HG03139 (cell line): ENCODE data around the gene ELANE.
"Not testable (repeated sequence)": the region's sequence is repeated elsewhere in the genome, so short reads cannot be mapped to it uniquely, and the experiment has no call there.

ENCODE experiments used
- ATAC-seq: cut with Tn5 transposase; IDR thresholded peaks from one replicate; pipeline ENCODE4 v1.9.1; 2021; ENCODE audit not compliant: unreplicated experiment

The ELANE gene

DNA sequence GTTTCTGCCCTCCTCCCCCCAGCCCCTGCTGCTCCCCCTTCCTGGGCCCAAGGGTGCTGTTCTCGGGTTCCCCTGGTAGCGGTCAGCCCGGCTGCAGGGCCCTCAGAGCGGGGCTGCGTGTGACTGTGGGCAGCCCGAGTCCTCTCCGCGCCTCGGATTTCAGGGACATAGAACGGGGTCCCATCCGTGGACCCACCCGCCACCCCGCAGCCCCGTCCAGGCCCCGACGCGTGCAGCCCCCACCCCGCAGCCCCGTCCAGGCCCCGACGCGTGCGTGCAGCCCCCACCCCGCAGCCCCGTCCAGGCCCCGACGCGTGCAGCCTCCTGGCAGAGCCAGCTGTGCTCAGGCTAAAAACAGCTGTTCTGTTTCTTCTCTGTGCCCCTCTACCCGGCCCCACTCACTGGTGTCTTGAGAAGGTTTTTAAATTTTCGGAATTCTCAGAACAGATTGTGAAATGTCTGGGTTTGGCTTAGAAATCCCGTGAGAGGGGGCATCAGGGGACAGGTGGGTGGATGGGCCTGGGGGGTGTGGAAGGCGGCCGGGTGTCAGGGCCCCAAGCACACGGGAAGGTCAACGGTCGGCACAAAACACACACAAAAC is 16.8 kb upstream of the ELANE start:
- ATAC-seq, result no peak

DNA sequence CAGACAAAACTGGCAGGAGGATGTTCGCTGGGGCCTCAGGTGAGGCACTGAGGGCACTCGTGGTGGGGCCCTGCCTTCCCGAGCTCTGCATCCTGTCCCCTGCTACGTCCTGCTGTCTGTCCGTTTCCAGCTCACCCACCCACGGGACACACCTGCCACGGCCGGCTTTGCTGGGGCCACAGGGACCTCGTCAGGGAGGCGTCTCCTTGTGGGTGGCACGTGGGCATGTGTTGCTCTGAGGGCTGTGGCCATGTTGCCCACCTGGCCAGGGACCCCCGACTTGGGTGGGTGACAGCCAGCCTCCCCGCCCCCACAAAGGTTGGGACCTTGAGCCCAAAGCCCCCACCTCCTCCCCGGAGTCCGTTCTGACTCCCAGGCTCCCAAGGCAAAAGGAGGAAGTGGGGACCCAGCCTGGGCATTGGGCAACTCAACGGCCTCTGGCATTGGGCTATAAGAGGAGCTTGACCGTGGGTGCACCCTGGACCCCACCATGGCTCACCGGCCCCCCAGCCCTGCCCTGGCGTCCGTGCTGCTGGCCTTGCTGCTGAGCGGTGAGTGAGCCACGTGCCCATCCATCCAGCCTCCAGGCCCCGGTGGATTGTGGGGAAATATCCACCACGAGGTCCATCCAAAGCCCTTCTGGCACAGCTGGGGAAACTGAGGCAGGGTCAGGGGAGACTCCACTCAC is 11.4 kb upstream of the ELANE start, which contains the start of gene PRTN3:
Gene PRTN3, plus strand, starts transcription at position 481 of the 688 bp plus-strand sequence. Its CDS starts 10 bp downstream, at position 491.
- no peak for ATAC-seq

DNA sequence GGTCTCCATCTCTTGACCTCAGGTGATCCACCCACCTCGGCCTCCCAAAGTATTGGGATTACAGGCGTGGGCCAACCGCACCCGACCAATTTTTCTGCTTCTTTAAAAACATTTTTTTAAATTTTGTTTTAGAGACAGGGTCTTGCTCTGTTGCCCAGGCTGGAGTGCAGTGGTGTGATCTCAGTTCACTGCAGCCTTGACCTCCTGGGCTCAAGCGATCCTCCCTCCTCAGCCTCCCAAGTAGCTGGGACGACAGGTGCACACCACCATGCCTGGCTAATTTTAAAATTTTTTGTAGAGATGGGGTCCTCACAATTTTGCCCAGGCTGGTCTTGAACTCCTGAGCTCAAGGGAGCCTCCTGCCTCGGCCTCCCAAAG is 9.3 kb upstream of the ELANE start:
- not testable (repeated sequence) for ATAC-seq

DNA sequence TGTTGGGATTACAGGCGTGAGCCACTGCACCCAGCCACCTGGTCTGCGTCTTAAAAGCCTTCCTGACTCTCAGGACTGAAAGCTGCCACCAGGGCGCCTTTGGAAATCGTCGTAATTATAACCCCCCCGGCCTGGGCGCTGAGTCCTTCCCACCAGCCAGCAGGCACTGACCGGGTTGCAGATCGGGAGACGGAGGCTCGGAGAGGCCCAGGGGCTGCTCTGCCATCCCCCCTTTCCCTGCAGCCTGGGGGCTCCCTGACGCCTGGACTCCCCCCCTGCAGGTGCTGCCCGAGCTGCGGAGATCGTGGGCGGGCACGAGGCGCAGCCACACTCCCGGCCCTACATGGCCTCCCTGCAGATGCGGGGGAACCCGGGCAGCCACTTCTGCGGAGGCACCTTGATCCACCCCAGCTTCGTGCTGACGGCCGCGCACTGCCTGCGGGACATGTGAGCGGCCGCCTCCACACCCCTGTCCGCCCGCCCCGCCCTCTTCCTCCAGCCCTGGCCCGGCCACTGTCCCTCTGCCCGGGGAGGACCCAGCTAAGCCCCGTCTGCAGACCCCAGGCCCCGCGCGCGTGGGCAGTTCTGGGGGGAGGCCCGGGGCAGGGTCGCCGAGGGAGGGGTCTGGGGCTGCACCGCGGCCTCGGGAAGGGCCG is 8.8 kb upstream of the ELANE start:
- ATAC-seq, result no peak

DNA sequence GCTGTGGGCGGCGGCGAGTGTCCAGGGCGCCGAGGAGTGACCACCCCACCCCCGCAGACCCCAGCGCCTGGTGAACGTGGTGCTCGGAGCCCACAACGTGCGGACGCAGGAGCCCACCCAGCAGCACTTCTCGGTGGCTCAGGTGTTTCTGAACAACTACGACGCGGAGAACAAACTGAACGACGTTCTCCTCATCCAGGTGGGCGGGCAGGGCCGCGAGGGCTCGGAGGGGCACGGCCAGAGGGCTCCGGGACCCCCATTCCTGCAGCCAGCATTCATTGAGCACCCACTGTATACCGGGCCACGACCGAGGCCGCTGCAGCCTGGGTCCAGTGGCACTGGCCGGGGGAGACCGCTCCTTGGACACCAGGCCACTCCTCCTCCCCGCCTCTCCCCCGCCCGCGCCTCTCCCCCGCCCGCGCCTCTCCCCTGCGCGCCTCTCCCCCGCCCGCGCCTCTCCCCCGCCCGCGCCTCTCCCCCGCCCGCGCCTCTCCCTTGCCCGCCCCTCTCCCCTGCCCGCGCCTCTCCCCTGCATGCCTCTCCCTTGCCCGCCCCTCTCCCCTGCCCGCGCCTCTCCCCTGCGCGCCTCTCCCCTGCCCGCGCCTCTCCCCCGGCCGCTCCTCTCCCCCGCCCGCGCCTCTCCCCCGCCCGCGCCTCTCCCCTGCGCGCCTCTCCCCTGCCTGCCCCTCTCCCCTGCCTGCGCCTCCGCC is 8.1 kb upstream of the ELANE start:
- no peak for ATAC-seq

DNA sequence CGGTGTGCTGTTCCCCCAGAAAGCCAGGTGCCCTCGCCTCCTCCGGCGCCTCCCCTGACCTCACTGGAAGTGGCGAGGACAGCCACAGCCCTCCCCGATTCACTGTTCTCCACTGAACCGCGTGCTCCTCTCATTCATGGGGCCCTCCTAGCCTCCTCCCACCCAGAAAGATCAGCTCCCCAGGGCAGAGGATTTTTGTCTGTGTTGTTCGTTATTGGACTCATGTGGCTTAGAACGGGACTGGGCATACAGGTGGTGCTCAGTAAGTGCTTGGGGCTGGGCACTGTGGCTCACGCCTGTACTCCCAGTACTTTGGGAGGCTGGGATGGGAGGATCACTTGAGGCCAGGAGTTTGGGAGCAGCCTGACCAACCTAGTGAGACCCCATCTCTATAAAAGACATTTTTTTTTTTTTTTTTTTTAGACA is 7.5 kb upstream of the ELANE start:
- ATAC-seq, result no peak

DNA sequence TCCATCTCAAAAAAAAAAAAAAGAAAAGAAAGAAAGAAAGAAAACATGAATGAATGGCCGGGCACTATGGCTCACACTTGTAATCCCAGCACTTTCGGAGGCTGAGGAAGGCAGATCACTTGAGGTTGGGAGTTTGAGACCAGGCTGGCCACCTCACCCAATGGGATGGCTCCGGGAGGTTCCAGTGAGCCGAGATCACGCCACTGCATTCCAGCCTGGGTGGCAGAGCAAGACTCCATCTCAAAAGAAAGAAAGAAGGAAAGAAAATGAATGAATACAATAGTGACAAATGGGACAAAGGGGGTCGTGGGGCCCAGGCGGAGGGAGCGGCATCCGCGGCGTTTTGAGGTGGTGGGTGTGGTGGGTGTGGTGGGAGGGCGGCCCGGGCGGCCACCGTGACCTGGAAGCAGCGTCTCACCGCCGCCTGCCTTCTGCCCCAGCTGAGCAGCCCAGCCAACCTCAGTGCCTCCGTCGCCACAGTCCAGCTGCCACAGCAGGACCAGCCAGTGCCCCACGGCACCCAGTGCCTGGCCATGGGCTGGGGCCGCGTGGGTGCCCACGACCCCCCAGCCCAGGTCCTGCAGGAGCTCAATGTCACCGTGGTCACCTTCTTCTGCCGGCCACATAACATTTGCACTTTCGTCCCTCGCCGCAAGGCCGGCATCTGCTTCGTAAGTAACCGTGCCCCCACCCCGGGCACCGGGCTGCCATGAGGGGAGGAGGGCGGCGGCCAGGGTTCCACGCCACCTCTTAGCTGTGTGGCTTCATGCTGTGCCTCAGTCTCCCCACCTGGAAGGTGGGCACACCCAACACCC is 6.2 kb upstream of the ELANE start:
- ATAC-seq, result no peak

DNA sequence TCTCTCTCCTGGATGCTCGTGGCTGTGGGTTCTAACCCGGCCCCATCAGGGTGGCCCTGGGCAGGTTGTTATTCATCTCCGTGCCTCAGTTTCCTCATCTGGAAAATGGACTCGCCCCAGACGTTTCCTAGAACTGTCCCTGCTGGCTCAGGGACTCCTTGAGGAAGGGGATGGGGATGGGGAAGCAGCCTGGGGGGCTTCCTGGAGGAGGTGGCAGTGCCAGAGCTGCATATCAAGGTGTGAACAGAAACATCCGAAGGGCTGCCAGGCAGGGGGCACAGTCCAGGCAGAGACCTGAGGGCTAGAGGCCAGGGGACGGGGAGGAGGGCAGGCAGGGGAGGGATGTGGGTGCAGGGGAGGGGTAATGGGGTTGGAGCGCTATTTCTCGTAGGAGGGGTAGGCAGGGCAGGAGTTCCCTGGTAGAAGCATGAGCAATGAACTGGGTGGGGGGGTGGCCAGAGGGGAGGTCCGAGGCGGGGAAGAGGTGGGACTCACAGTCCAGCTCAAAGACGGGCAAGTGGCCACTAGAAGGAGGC is 3.6 kb upstream of the ELANE start:
- ATAC-seq, result no peak

DNA sequence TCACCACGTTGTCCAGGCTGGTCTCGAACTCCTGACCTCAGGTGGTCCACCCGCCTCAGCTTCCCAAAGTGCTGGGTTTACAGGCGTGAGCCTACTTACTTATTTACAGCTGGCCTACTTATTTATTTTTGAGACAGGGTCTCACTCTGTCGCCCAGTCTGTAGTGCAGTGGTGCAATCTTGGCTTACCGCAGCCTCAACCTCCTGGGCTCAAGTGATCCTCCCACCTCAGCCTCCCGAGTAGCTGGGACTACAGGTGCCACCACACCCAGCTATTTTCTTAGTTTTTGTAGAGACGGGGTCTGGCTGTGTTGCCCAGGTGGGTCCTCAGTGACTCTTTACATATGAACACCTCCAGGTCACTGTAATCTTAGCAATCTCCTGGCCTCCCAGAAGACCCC is 2.9 kb upstream of the ELANE start:
- not testable (repeated sequence) for ATAC-seq

DNA sequence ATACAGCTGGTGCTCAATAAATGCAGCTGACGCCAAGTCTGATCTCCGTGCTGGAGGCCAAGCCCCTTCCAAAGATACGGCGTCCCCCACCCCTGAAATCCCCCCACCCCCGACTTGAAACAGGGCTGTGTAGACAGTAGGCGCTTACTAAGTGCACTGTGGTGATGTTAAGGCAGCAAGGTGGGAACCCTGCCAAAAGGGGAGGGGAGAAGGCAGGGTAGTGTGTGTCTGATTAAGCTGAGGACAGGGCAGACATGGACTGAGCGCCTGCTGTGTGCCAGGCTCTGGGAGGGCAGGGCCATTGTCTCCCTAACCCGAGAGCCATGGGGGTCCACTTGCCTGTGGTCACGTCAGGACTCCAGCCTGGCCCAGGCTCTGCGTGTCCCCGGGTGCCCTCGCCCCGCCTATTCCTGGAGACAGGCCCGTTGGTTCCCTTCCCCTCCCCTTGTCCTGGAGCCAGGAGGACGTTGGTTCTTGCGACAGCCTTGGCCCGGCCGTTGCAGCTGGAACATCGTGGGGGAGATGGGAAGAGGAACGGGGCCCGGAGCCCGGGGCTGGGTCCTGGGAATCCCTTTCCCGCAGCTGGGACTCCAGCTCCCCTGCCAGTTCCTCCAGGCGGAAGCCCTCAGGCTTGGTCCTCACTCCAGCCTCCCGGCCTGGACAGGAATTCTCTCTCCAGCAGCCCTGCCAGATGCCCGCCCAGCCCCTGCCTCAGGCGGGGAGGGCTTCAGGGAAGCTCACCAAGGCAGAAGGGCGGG is 1.7 kb upstream of the ELANE start:
- ATAC-seq, result no peak

DNA sequence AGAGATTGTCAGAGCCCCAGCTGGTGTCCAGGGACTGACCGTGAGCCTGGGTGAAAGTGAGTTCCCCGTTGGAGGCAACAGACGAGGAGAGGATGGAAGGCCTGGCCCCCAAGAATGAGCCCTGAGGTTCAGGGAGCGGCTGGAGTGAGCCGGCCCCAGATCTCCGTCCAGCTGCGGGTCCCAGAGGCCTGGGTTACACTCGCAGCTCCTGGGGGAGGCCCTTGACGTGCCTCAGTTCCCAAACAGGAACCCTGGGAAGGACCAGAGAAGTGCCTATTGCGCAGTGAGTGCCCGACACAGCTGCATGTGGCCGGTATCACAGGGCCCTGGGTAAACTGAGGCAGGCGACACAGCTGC is 1.1 kb upstream of the ELANE start:
- ATAC-seq, result no peak

DNA sequence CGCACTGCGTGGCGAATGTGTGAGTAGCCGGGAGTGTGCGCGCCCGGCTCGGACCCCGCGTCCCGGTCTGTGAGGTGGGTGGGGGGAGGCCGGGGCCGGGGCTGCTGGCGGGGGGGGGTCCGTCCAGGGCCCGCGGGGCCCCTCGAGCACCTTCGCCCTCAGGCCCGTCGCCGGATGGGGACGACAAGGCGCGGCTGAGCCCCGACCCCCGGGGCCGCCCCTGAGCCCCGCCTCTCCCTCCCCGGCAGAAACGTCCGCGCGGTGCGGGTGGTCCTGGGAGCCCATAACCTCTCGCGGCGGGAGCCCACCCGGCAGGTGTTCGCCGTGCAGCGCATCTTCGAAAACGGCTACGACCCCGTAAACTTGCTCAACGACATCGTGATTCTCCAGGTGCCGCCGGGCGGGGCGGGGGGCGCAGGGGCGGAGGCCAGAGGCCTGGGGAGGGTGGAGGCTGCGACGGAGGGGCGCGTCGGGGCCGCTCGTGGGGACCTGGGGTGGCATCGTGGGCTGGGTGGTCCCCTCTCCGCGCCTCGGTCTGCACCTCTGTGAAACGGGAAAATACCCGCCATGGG is 997 bp downstream of the ELANE start:
- ATAC-seq, result no peak

DNA sequence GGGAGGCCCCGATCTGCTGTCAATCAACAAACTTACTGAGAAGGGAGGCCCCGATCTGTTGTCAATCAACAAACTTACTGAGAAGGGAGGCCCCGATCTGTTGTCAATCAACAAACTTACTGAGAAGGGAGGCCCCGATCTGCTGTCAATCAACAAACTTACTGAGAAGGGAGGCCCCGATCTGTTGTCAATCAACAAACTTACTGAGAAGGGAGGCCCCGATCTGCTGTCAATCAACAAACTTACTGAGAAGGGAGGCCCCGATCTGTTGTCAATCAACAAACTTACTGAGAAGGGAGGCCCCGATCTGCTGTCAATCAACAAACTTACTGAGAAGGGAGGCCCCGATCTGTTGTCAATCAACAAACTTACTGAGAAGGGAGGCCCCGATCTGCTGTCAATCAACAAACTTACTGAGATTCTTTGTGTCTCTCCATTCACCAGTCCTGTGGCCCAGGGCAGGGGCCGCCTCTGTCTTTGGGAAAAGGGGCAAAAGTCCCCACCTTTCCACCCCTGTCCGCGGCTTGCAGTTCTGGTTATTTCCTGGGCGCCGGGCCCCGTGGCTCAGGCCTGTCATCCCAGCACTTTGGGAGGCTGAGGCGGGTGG is 1.6 kb downstream of the ELANE start:
- not testable (repeated sequence) for ATAC-seq

DNA sequence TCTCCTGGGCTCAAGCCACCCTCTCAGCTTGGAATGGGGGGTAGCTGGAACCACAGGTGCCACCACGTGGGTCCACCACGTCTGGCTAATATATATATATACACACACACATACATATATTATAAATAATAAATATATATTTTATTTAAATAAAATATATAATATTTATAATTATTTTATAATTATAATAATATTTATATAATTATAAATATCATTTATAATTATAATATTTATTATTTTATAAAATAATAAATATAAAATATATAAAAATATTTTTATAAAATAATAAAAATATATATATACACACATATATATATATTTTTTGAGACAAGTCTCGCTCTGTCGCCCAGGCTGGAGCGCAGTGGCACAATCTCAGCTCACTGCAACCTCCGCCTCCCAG is 2.4 kb downstream of the ELANE start:
- no peak for ATAC-seq

DNA sequence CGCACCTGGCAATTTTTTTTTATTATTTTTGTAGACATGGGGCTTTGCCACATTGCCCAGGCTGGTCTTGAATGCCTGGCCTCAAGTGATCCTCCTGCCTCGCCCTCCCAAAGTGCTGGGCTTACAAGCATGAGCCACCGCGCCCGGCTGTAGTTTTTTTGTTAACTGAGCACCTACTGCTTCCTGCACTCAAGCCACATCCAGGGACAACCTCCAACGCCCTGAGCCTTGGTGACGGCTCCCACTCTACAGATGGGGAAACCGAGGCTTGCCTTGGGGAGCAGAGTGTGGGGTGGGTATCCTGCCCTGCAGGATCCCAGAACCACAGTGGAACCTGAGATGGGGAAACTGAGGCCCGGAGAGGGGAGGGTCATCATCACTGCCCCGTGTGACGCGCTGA is 3.0 kb downstream of the ELANE start:
- ATAC-seq, result no peak

DNA sequence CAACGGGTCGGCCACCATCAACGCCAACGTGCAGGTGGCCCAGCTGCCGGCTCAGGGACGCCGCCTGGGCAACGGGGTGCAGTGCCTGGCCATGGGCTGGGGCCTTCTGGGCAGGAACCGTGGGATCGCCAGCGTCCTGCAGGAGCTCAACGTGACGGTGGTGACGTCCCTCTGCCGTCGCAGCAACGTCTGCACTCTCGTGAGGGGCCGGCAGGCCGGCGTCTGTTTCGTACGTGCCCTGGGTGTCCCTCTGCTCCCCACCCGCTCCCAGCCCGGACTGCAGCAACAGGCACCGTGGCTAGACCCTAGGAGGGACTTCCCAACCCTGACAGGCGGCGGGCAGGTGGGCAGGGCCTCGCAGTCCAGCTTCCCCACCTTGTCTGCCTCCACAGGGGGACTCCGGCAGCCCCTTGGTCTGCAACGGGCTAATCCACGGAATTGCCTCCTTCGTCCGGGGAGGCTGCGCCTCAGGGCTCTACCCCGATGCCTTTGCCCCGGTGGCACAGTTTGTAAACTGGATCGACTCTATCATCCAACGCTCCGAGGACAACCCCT is 3.5 kb downstream of the ELANE start:
- no peak for ATAC-seq

DNA sequence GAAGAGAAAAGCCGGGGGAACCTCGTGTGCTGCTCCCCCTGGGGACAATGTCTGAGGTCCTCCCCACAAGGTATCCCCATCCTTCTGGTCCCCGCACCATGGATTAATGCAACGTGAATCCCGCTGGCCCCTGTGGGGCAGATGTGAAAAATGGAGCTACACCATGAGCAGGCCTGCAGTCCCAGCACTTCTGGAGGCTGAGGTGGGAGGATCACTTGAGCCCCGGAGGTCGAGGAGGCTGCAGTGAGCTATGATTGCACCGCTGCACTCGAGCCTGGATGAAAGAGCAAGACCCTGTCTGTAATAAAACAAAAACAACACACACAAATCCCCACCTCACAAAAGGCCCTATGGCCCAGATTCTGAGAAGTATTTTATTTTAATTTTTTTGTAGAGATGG is 6.2 kb downstream of the ELANE start:
- no peak for ATAC-seq

DNA sequence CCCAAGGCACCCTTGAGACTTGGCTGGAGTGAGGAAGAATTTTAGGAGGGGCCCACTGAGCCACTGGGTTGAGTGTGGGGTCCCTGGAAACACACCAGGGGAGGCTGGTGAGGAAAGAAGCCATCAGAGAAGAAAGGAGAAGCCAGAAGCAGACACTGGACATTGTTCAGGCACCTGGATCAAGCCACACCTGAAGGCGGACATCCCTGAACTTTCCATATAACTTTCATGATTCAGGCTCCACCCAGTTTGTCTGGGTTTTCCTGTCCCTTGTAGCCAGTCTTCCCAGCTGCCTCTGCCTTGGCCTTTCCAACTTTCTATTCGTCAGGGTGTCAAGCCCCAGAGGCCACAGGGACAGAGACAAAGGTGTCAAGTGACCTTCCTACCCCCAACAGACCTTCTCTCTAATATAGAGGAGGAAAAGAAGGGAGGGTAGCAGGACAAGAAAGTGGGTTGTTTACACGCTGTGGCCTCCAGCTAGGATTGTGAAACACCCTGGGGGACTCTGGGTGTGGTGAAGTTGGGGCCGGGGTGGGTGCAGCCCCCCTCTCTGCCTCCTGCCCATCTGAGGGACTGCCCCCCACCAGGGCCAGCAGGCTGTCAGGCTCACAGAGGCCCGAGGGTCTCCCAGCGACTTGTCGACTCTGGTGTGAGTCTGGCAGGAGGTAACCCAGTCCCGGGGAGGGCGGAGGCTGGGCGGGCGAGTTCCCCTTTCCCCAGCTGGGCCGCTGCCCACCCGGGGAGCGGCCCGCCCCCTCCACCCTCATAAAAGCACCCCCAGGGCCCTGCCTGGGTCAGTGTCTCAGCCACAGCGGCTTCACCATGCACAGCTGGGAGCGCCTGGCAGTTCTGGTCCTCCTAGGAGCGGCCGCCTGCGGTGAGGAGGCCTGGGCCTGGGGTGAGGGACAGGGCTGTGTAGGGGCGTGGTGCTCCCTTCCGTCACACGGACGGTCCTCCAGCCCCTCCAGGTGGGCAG is 7.1 kb downstream of the ELANE start, which contains the start of gene CFD:
Gene CFD, plus strand, starts transcription at position 797 of the 976 bp plus-strand sequence. Its CDS starts 26 bp downstream, at position 823.
- ATAC-seq, result no peak
